Mammary epithelial cell (primary cell): ENCODE measurements around the gene CLASRP.
"Not testable (repeated sequence)": the region's sequence is repeated elsewhere in the genome, so short reads cannot be mapped to it uniquely, and the experiment has no call there.

Source experiments
- CTCF ChIP-seq, 2 donors: IDR thresholded peaks in 1 of 2; conservative IDR thresholded peaks in 1 of 2; 2 replicates each; pipeline ENCODE4 v1.5.1; 2011 to 2012; ENCODE audit warnings: inconsistent platforms in 2 of 2, low read length in 2 of 2, mild to moderate bottlenecking in 2 of 2, control low read depth in 1 of 2, low read depth in 1 of 2; ENCODE audit not compliant: insufficient read depth in 1 of 2; ENCODE audit errors: extremely low read depth in 1 of 2
- EZH2 ChIP-seq: IDR thresholded peaks from 2 replicates; pipeline ENCODE4 v1.6.1; 2012; ENCODE audit warnings: low read length, inconsistent platforms, borderline replicate concordance

GRCh38 chr19:45106363-45106762 lies 67.5 kb downstream of the CLASRP start:
- not testable (repeated sequence) for TF ChIP-seq CTCF (conservative IDR thresholded peaks at IDR 0.05 in 1 of 2, IDR thresholded peaks at IDR 0.05 in 1 of 2; ENCODE audit: extremely low read depth in 1 of 2, insufficient read depth in 1 of 2, low read depth in 1 of 2, low read length in 2 of 2); EZH2
